Small intestine (tissue), 7 donors: ENCODE data around the gene HIRA. TPM values are rescaled to one million over a fixed set of nuclear protein-coding genes. Genes with fewer than 3 reads are reported as not detected.

ENCODE experiments used
- DNase-seq, 2 donors: peaks; one replicate each; pipeline versions ENCODE4 v3.0.0 to v3.0.0-alpha.2; 2013
- FAIRE-seq: peaks from 2 replicates; lab custom pipeline; 2012; peaks lifted over from hg19 to GRCh38; lab: Jason Lieb, UNC
- H3K27ac ChIP-seq, 3 donors: one replicate each; pipeline ENCODE4 v1.5.1; 2013; ENCODE audit warnings: low read length in 2 of 3, mild to moderate bottlenecking in 2 of 3, control low read depth in 1 of 3, inconsistent platforms in 1 of 3, low read depth in 1 of 3, moderate library complexity in 1 of 3
- H3K27me3 ChIP-seq, 3 donors: one replicate each; pipeline ENCODE4 v1.6.1; 2013; ENCODE audit warnings: low read length in 3 of 3, inconsistent platforms in 1 of 3; ENCODE audit not compliant: control insufficient read depth in 3 of 3, insufficient read depth in 3 of 3
- H3K36me3 ChIP-seq, 3 donors: one replicate each; pipeline ENCODE4 v1.6.1; 2013; ENCODE audit warnings: low read length in 3 of 3, inconsistent platforms in 1 of 3, low read depth in 1 of 3, mild to moderate bottlenecking in 1 of 3, moderate library complexity in 1 of 3; ENCODE audit not compliant: control insufficient read depth in 3 of 3, insufficient read depth in 2 of 3
- H3K4me1 ChIP-seq, 3 donors: one replicate each; pipeline ENCODE4 v1.6.1; 2013; ENCODE audit warnings: low read length in 2 of 3, inconsistent platforms in 1 of 3, low read depth in 1 of 3, mild to moderate bottlenecking in 1 of 3, moderate library complexity in 1 of 3; ENCODE audit not compliant: control insufficient read depth in 3 of 3, insufficient read depth in 2 of 3
- H3K4me3 ChIP-seq, 3 donors: one replicate each; pipeline ENCODE4 v1.5.1; 2013; ENCODE audit warnings: low read length in 3 of 3, control low read depth in 1 of 3, inconsistent platforms in 1 of 3, low read depth in 1 of 3, mild to moderate bottlenecking in 1 of 3, moderate library complexity in 1 of 3
- H3K9me3 ChIP-seq, 2 donors: one replicate each; pipeline ENCODE4 v1.6.1; 2013; ENCODE audit warnings: low read depth in 1 of 2, low read length in 1 of 2; ENCODE audit not compliant: control insufficient read depth in 2 of 2, insufficient read depth in 1 of 2
- WGBS, 3 donors: extraction: QIAGEN DNeasy Blood & Tissue Kit; methylation state at CpG; one replicate each; pipeline ENCODE4 v1.1.7; 2013; 5-methylcytosine and 5-hydroxymethylcytosine counted together
- polyA plus RNA-seq, 4 donors: library from polyadenylated mRNA; stranded (reverse) in 3 of 4; unstranded in 1 of 4; fragments of 200-250 nt in 3 of 4; fragments of 120-200 nt in 1 of 4; gene quantifications; one replicate each; pipeline versions ENCODE4 v1.2.1 to v1.2.3, GENCODE V29; 2013
- donor health status: healthy with polysubstance abuse.
- donor health status: control.
- donor health status: control.
- donor health status: Bipolar disorder and iron deficiency.
- donor health status: healthy.

Gene HIRA
- polyA plus RNA-seq, 4 donors: 15.7 to 29.3 (median 21.3) TPM

DNA sequence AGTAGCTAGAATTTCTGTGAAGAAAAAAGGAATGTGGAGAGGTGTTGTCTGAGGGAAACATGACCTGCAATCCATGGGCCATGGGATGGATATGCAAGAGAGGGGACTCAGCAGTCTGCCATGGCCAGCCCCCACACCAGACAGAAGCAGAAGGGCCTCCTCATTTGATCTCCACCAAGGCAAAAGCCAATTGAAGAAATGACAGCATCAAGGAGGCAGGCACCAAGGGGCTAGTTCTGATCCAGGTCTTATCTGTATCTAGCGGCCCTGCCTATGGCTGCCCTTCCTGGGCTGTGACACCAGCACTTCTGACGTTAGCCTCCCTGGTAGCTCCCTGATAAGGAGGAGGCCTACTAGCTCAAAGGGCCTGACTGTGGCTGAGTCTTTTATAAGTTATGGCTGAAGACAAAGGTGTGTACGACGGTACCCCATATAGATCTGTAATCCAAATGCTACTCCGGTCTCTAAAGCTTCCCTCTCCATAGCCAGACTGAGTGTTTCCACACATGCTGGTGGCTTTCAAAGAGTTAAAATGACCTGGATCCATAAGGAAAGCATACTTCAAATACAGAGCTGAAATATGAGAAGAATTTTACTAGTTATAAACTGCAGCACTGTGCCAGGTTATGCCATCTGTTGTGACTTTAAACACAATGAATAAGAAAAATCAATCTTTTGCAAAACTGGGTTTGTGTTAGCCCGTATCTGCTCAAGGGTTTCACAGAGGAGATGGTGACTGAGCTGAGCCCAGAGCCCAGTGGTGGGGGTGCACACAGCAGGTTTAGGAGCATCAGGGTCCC, 34.4 kb downstream of the HIRA start:
- Histone ChIP-seq H3K9me3 (no peaks in the 10 kb centered on the region), H3K4me1 (no peaks in the 10 kb centered on the region), H3K27ac (no peak overlapping the region), H3K36me3 (peaks cover 11 to 72% (median 22%) of the 10 kb centered on the region in 3 donors), H3K4me3 (no peak overlapping the region), H3K27me3 (no peaks in the 10 kb centered on the region)
- FAIRE-seq: no peak
- WGBS, 3 donors: 90 to 93% (median 91%) methylated on average over 6 of the region's 6 CpGs
- DNase-seq: no peak

GRCh38 chr22:19396561-19396933, 35.0 kb downstream of the HIRA start:
- H3K9me3 ChIP-seq: no peaks in the 10 kb centered on the region
- H3K4me3 ChIP-seq: no peak overlapping the region
- H3K4me1 ChIP-seq: no peaks in the 10 kb centered on the region
- 86 to 94% (median 93%) methylated on average over 6 of the region's 6 CpGs for WGBS, 3 donors
- DNase-seq (no peak), FAIRE-seq (no peak)
- H3K27ac ChIP-seq: no peak overlapping the region
- no peaks in the 10 kb centered on the region for H3K27me3 ChIP-seq
- H3K36me3 ChIP-seq: peaks cover 13 to 73% (median 25%) of the 10 kb centered on the region in 3 donors

GRCh38 chr22:19395276-19395675, 36.3 kb downstream of the HIRA start:
- 95 to 100% (median 96%) methylated on average over 4 of the region's 4 CpGs for WGBS, 3 donors
- DNase-seq (no peak), FAIRE-seq (no peak)
- no peaks in the 10 kb centered on the region for H3K4me1 ChIP-seq
- H3K4me3 ChIP-seq: no peak overlapping the region
- H3K27me3 ChIP-seq: no peaks in the 10 kb centered on the region
- H3K9me3 ChIP-seq: no peaks in the 10 kb centered on the region
- H3K36me3 ChIP-seq: peaks cover 9 to 73% (median 24%) of the 10 kb centered on the region in 3 donors
- H3K27ac ChIP-seq: no peak overlapping the region

DNA sequence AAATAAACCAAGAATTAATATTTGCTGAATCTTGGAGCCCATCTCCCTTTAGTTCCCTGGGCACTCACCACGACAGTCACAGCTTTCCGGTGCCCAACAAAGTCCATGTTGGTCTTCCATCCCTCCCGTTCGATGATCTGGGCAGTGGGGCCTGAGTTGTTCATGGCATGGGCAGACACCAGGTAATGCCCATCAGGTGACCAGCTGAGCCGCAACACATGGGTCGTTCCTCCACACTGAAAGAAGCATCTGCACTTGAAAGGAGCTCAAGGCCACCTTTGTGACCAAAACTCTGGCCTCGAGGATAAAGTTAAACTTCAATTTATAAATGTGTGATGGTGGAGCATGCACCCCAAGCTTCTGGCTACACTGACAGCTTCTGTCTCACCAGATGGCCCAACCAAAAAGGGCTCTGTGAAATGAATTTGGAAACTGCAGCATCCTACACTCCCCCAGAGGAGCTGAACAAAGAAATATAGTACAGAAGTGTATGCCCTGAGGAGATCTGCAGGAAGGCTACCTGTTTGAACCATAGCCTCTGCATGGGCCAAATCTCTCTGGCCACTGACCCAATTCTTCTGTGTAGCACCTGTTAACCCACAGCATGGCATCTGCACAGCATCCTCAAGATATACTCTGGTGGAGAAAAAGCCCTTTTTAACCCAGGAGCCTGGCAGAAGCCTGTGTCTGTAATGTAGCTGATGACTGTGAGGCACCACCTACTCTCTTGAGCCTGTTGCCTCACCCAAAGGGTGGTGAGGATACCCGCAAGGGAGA, 37.1 kb downstream of the HIRA start:
- no peaks in the 10 kb centered on the region for H3K4me1 ChIP-seq
- no peak overlapping the region for H3K27ac ChIP-seq
- peaks cover 9 to 80% (median 27%) of the 10 kb centered on the region in 3 donors for H3K36me3 ChIP-seq
- no peak for FAIRE-seq
- no peak for DNase-seq
- no peaks in the 10 kb centered on the region for H3K9me3 ChIP-seq
- H3K4me3 ChIP-seq: no peak overlapping the region
- 94 to 95% (median 95%) methylated on average over 8 of the region's 8 CpGs for WGBS, 3 donors
- no peaks in the 10 kb centered on the region for H3K27me3 ChIP-seq

DNA sequence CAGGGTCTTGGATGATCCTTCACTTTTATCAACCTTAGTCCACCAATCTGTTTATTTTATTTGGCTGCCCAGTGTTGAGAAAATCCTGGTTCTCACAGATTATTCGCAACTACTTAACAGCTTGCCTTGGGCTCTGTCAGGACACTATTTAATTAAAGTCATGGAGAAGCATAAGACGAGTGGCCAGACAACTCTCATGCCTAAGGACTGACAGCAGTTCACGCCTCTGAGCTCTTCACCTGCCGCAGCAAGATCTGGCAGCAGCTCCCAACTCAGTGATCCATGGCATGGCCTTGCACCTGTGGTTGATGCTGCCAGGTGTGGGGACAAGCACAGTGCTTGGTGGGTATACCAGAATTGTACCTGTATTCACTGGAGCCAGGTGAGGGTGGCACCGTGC, 37.8 kb downstream of the HIRA start:
- FAIRE-seq (no peak), DNase-seq (no peak)
- H3K27ac ChIP-seq: no peak overlapping the region
- no peaks in the 10 kb centered on the region for H3K4me1 ChIP-seq
- H3K36me3 ChIP-seq: peaks cover 10 to 82% (median 27%) of the 10 kb centered on the region in 3 donors
- no peaks in the 10 kb centered on the region for H3K27me3 ChIP-seq
- no peaks in the 10 kb centered on the region for H3K9me3 ChIP-seq
- WGBS, 3 donors: 85 to 95% (median 94%) methylated on average over 5 of the region's 5 CpGs
- H3K4me3 ChIP-seq: no peak overlapping the region

- Histone ChIP-seq H3K9me3 (no peaks in the 10 kb centered on the region), H3K36me3 (peaks cover 30 to 77% (median 32%) of the 10 kb centered on the region in 3 donors), H3K27me3 (no peaks in the 10 kb centered on the region), H3K27ac (no peak overlapping the region), H3K4me1 (no peaks in the 10 kb centered on the region), H3K4me3 (no peak overlapping the region)
- WGBS, 3 donors: 96 to 98% (median 97%) methylated on average over 7 of the region's 7 CpGs
- FAIRE-seq (no peak), DNase-seq (no peak)
Observed at GRCh38 chr22:19387575-19387974, 44.0 kb downstream of the HIRA start.

GRCh38 chr22:19387038-19387437, 44.5 kb downstream of the HIRA start:
- WGBS, 3 donors: 78 to 93% (median 92%) methylated on average over 2 of the region's 2 CpGs
- Histone ChIP-seq H3K9me3 (no peaks in the 10 kb centered on the region), H3K27me3 (no peaks in the 10 kb centered on the region), H3K4me1 (no peaks in the 10 kb centered on the region), H3K27ac (no peak overlapping the region), H3K4me3 (no peak overlapping the region), H3K36me3 (peaks cover 27 to 77% (median 33%) of the 10 kb centered on the region in 3 donors)
- FAIRE-seq: no peak
- DNase-seq: no peak

DNA sequence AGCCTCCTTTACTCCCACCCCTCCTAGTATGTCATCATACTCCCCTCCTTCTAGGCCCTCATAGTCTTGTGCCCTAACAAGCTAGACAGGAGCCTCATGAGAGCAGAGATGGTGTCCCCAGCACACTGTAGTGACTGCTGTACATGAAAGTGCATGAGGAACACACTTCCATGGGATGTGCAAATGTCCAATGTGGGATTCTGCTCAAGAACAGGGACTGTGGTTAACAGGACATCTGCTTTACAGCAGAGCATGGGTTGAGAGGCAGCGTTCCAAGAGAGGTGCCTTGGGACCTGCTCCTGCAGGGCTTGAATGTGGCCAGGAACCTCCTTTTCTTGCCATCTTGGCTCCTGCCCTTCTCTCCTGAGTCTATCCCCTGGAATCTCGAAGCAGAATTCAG, 45.3 kb downstream of the HIRA start:
- WGBS, 3 donors: 92 to 100% (median 98%) methylated on average over 2 of the region's 2 CpGs
- H3K4me3 ChIP-seq: no peak overlapping the region
- no peak overlapping the region for H3K27ac ChIP-seq
- H3K27me3 ChIP-seq: no peaks in the 10 kb centered on the region
- H3K36me3 ChIP-seq: peaks cover 27 to 72% (median 30%) of the 10 kb centered on the region in 3 donors
- FAIRE-seq (no peak), DNase-seq (no peak)
- H3K4me1 ChIP-seq: no peaks in the 10 kb centered on the region
- H3K9me3 ChIP-seq: no peaks in the 10 kb centered on the region
